ENCODE measurements around the gene RBM26.

GRCh38 chr13:79398915-79399314, 7.1 kb downstream of the RBM26 start:
- no peak for TF ChIP-seq POLR2A (IDR thresholded peaks at IDR 0.05; ENCODE audit: low read length)
- TF ChIP-seq GATA1 (IDR thresholded peaks at IDR 0.05; ENCODE audit: low read depth, low read length), result no peak
